Kidney tubule cell (primary cell): ENCODE measurements around the gene LASP1.

ENCODE experiments used
- DNase-seq: peaks from one replicate; pipeline ENCODE4 v3.0.0-alpha.2; 2018; ENCODE audit warnings: low spot score

The LASP1 gene

DNA sequence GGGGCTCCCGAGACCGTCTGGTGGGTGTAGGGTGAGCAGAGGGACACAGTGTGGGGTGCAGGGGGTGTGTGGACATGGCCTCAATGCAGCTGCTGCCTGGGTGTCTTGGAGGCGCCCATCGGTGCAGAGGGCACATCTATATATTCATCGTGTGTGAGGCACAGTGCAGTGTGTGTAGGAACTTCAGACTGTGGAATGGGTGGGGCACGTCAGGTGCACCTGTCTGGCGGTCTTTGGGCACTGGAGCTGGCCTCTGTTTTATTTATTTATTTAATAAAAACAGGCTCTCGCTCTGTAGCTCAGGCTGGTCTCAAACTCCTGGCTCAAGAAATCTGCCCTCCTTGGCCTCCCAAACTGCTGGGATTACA, 16.8 kb downstream of the LASP1 start:
- no peak for DNase-seq

DNA sequence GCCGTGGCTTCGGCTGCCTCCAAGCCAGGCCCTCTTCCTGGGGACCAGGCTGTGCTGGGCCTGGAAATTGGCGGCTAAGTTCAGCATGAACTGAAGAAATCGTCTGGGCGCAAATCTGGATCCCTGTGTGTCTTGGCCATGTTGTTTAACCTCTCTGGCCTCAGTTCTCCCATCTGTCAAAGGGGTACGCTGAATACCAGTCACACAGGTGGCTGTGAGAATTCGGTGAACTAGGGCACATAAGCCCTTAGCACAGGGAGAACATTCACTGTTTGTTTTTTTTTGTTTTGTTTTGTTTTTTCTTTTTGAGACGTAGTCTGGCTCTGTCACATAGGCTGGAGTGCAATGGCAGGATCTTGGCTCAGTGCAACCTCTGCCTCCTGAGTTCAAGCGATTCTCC, 19.0 kb downstream of the LASP1 start:
- no peak for DNase-seq

DNA sequence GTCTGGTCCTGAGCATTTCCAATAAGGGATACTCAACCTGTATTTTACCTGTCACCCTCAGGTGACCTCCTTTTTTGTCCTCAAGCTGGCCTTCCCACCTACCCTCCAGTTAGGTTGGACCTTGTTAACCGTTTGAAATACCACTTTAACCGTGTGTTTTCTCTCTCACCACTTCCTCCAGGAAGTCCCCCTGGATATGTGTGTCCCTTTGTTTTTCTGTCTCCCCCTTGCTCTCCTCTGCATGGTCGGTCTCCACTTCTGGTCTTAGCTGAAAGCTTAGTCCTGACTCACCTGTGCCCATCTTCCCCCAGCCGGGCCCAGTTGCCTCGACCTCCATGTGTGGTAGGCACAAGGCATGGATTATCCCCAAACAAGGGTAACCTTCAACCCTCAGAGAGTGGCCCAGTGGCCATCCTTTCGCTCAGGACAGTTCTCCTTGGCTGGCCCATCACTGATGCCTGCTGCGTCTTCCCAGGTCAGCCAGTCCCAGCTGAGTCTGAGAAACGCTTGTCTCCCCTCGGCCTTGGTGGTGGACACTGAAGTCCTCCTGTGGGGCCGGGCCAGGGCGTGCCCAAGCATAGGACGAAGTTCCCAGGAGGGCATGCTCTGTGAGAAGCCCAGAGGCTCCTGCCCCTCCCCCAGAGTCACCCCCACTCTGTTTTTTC, 20.0 kb downstream of the LASP1 start:
- no peak for DNase-seq

DNA sequence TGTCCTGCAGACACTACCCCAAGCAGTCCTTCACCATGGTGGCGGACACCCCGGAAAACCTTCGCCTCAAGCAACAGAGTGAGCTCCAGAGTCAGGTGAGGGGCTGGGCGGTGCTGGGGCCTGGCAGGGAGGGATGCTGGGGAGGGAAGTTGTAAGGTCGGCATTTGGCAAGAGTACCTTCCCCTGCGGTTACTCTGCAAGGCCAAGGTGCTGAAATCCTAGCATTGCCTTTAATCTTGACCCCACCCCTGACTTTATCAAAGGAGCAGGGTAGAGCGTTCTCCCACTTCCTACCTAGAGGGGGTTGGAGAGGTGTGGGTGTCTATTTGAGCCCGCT, 20.5 kb downstream of the LASP1 start:
- no peak for DNase-seq

DNA sequence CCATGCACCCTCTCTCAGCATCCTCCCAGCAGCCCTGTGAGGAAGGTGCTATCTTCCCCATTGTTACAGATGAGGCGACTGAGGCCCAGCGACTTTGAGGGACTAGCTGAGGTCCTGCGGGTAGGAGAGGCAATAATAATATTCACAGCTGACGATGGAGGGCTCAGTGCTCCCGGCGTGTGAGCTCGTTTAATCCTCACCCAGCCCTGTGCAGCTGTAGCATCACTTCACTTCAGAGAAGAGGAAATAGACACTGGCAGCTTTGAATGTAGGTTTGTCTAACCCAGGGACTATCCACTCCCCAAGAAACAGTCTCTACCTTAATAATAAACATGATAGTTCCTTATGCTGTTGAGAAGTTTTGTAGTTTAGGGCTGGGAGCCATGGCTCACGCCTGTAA, 21.6 kb downstream of the LASP1 start:
- DNase-seq: no peak

DNA sequence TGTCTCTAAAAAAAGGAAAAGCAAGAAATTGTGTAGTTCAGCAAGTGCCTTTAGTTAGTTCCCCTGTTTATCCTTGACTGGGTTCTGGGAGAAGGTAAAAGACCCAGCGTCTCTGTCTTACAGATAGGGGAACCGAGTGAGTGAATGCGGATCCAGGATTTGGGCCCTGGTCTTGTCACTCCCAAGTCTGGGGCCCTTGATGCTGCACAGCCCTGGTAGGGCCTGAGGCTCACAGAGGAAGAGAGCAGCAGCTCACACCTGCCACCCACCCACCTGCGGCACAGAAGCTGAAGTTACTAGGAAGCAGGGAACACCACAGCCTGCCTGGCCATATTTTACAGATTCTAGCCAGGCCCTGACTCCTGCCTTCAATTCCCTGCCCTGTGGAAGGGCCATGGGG, 22.2 kb downstream of the LASP1 start:
- DNase-seq: no peak

DNA sequence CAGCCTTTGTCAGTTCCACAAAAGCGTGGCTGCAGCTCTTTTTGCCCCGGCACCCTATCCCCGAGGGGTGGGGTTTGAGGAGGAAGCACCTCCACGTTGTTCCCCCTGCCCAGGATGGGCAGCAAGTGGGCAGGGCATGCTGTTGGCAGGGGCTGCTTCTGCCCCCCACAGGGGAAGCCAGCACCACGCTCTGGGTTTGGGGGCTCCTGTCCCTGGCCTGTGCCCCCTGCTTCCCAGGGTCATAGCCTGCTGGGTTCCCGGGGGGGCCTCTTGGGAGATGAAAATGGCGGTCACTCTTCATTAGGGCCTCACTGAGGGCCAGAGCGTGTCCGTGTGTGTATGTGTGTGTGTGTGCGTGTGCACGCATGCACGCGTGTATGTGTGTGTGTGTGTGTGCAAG, 22.8 kb downstream of the LASP1 start:
- DNase-seq: no peak

DNA sequence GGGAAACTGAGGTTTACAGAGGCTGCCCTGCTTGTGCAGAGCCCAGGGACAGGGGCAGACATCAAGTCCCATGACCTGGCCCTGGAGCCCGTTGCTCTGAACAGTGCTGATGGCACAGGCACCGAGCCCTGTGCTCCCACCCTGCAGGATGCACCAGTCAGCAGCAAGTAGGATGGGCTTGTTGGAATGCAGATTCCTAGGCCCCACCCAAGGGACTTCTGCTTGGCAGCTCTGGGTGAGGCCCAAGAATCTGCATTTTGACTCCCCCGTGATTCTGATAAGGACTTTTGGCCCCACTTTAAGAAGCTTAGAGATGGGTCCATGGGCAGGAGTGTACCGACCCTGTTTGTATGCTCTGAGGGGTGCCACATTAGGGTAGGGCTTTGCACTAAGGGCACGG, 23.3 kb downstream of the LASP1 start:
- DNase-seq: no peak

DNA sequence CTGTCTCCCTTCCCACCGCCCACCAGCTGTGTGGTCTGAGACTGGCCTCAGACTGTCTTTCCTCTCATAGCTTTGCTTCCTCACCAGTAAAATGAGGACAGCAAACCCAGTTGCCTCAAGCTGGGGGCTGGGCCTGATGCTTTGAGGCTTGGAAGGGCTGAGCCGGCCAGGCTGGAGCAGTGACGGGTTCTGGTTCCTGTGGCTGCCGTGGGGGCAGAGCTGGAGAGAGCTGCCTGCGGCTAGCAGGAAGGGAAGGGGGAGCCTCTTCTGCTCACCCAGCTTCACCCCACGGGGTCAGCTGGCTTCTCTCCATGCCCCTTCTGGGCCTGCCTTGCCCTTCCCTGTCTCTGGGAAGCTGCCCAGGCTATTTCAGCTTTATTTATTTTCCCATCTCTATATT, 23.7 kb downstream of the LASP1 start:
- DNase-seq: no peak

DNA sequence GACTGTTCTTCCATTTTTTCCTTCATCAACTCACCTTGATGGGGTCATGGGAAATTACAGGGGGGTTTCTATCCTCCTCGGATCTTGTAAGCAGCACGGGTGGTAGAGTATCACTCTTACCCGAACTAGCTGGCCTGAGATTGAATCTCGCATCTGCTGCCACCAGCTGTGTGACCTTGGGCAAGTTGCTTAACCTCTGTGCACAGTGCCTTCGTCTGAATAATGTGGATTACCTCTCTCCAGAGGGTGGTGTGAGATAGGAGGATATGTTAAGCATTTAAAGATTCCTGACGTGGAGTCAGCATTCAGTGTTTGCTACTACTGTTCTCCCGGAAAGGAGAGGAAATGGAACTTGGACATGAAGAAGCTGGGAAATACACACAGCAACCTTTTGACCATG, 24.4 kb downstream of the LASP1 start:
- DNase-seq: no peak

DNA sequence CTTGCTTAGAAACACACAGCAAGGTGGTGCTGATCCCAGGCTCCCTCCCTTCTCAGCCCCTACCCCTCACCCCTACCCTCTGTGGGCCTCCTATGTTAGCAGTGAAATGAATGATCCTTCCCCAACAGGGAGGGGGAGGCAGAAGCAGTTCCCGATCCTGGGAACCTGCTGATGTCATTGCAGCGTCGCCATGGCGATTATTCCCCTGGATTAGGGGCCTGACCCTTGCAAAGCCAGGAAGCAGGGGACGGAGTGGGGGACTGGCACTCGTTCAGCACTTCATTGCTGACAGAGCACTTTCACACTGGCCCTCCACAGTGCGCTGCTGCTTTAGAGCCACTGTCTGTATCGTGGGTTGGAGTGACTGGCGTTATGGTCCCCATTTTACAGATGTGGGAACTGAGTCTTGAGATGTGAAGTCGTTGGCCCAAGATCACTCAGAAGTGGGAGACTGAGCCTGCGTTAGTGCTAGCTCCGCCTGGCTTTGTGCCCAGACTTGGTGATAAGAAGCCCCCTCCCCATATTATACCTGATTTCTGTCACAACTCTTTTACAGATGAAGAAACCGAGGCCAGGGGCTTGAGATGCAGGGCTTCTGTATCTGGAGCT, 26.6 kb downstream of the LASP1 start:
- DNase-seq: no peak

DNA sequence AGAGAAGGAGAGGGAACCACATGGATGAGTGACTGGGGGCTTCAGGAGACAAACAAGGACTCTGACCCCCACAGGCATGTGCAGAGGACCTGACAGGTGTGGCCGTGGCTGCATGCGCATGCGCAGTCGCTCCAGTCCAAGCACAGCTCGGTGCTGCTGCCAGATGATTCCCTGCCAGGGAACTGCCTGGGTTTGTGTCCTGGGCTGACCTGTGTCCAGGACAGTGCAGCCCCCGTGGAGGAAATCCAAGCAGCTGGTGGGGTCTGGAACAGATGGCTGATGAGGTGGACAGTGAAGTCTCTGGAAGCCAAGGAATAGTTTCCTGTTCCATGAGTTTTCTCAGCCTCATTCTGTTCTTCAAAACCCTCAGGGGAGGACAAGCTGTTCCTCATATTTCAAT, 27.3 kb downstream of the LASP1 start:
- no peak for DNase-seq

DNA sequence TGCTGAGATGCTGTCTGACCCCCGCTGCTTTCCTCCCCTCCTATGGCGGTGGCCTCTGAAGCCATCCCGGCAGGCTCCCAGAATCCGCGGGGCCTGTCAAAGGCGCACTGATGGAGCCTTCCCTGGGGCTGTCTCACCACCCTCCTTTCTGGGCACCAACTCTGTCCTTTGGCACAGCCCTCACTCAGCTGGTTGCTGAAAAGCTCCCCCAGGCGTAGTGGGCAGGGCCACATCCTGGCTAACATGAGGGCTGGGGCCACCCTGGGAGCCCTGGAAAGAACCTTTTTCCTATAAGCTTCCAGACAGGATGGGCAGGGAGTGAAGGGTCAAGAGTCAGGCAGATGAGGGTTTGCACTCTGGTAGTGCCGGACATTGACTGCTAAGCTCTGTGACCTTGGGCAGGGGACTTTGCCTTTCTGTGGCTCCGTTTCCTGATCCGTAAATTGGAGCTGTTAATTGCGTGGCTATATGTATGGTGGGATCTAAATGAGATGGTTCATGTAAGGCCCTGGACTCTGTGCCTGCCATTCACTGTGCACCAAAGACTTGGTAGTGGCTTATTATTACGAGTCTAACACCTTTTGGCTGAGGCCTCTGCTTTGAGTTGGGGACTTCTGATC, 27.9 kb downstream of the LASP1 start:
- DNase-seq: no peak

DNA sequence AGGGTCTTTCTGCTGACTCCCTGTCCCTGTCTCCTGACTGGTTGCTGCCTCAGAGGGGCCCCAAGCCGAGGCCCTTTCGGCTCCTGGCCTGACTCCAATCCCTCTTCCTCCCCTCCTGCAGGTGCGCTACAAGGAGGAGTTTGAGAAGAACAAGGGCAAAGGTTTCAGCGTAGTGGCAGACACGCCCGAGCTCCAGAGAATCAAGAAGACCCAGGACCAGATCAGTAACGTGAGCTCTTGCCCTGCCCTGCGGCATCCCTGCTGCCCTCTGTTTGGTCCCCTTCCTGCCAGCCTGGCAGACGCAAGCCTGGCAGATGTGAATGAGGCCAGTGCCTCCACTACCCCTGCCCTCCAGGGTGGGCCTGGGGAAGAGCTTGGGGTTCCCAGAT, 28.4 kb downstream of the LASP1 start:
- no peak for DNase-seq

DNA sequence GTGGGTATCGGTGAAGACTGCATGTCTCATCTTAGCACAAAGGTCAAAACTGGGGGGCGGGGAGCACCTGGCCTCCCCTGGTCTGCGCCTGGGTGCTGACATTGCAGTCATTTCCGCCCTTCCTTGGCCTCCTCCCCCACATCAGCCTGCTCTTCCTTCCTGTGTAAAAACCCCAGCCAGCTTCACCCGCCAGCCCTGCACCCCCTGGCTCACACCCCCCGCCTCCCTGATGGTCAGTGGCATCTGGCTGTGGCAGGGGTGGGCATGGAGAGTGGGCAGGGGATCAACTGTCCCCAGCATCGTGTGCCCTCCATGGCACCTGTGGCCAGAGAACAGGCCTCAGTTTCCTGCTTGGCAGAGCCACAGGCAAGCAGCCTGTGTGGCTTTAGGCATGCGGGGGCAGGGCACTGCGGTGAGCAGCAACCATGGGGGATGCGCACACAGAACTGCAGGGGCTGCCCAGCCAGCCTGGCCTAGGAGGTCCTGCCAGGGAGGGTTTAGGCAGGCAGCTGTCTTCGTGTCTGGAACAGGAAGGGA, 29.0 kb downstream of the LASP1 start:
- DNase-seq: peak; percentile 76

DNA sequence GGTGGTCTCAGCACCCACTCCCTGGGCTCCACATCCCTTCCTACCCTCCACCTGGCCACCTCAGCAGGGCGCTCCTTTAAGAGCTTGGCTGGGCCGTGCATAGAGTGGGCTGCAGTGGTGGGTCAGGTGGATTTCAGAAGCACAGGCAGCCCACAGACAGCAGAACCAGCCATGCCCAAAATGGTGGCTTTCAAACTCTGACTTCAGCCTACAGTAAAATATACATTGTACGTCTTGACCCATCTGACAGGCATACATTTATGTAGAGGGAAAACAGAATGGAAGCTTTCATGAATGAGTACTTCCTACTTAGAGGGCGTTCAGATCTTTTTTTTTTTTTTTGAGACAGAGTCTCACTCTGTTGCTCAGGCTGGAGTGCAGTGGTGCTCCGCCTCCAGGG, 29.6 kb downstream of the LASP1 start:
- no peak for DNase-seq

DNA sequence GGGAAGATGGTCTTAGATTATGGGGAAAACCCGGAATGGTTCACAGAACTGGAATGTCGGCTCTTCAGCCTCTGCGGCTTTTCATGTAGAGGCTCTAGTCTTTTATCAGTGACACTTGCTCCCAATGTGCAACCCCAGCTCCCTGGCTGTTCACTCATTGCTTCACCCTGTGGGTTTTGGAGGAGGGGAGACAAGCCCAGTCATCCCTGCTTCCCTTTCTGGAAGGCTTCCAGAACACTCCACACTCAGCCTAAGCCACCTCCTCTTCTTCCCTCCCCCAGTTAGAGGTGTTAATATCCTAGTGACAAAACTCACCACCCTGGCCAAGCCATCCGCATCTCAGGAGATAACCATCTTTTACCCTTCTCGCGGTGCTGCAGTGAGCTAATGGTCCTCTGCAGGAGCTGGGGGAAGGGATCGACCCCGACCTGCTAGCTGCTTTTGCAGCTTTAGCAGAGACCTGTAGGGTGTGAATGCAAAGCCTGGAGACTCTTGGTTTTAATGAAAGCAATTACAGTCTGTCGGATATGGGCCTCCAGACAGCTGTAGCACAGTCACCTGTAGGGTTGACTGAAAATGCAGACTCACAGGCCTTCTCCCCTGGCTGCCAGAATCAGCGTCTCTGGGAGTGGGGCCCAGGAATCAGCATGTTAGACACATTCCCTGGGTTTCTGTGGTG, 31.3 kb downstream of the LASP1 start:
- DNase-seq: peak; percentile 99

DNA sequence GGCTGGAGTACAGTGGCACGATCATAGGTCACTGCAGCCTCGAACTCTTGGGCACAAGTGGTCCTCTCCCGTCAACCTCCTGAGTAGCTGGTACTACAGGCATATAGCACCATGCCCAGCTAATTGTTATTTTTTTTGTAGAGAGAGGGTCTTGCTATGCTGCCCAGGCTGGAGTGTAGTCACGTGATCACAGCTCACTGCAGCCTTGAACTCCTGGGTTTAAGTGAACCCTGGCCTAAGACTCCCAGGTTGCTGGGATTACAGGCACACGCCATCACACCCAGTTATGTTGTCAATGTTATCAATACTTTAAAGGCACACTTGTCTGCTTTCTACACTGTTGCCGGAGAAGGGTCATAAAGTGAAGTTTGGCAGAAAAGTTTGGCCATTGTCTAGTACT, 33.5 kb downstream of the LASP1 start:
- no peak for DNase-seq

DNA sequence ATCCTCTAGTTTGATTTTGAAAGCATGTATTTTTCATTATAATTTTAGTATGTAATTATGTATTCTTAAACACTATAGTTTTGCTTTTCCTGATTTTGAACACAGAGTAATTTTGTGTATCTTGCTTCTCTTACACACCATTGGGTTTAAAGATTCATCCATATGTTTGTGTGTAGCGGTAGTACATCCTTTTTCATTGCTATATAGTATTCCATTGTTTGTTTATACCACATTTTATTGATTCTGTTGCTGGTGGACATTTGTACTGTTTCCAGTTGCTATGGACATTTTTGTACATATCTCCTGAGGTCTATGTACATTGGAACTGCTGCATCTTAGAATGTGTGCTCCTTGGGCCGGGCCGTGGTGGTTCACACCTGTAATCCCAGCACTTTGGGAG, 35.0 kb downstream of the LASP1 start:
- no peak for DNase-seq

DNA sequence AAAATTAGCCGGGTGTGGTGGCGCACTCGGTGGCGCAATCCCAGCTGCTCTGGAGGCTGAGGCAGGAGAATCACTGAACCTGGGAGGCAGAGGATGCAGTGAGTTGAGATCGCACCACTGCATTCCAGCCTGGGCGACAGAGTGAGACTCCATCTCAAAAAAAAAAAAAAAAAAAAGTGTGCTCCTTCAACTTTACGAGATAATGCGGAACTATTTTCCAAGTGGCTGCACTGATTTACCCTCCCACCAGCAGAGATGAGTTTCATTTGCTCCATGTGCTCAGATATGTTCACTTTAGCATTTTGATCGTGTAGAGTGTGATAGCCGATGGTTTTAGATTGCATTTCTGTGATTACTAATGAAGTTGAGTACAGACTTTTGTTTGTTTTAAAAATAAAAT, 35.5 kb downstream of the LASP1 start:
- no peak for DNase-seq

DNA sequence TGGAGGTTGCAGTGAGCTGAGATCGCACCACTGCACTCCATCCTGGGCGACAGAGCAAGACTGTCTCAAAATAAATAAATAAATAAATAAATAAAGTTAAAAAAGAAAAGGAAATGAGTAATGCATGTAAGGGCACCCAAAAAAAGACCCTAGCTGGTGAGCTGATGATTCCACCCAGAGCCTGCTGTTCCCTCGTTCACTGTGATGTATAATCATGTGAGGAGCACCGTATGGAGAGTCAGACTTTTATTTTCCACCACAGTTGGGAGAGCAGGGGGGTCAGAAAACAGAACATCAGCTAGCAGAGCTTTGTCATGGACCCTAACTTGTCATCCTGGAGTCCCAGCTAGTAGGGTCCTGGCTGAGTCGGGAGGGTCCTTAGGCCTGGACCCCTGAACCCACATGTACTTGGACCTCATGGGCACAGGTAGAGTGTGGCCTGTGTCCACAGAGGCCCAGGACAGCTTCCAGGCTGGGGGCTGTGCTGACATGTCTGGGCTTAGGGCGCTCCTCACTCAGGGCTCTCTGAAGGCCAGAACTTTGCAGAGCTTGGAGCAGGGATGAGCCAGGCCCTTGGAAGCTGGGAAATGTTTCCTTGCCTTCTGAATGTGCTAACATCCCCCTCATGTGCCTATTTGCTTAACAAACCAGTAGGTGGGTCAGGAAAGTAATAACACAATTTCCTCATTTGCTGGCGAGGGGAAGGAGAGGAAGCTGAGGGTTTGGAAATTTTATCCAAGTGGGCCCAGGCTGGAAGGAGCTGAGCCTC, 36.8 kb downstream of the LASP1 start:
- no peak for DNase-seq

DNA sequence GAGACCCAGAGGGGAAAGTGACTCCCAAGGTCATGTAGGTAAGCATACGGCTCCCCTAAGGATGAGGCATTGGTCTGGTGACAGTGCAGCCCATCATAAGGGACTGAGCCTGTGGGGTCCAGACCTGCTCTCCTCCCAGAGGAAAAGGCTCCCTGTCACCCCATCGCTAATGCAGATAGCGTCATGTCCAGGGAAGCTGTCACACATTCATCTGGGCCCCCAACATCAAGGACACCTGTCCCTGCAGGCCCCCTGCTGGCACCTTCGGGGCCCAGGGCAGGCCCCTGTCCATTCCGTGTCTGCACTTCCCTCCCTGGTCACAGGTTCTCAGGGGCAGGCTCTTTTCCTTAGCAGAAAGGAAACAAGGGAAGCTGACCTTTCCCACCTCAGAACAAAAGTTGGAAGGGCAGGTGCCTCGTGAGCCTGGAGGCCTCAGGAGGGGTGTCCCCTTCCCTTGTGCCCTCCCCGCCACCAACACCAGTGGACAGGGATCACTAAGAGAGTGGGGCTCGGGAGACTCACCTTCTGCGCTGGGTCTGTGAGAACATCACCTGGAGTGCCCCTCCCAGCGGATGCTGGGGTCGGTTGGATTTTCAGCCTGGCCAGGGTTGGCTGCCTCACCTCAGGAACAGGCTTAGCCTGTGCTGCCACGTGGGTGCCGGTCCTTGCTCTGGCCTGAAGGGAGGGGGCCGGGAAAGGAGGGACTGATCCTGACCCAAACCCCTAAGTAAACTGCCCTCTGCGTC, 38.2 kb downstream of the LASP1 start:
- DNase-seq: no peak
